GM12801 (cell line): ENCODE data around the gene ZGPAT.

Experiments used
- TF ChIP-seq, protein P1 (sequence below): IDR thresholded peaks from one replicate; pipeline ENCODE4 v1.5.1; 2011; ENCODE audit warnings: control low read depth; ENCODE audit not compliant: insufficient read length; ENCODE audit errors: extremely low read depth

ZGPAT gene

DNA sequence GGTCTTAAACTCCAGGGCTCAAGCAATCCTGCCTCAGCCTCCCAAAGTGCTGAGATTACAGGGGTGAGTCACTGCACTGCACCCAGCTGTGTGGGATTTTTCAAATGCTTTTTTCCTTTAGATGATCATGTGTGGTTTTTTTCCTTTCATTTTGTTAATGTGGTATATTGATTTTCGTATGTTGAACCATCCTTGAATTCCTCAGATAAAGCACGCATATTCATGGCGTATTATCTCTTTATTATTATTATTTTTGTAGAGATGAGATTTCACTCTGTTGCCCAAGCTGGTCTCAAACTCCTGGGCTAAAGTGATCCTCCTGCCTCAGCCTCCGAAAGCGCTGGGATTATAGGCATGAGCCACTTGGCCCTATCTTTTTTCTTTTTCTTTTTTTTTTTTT is 7.0 kb downstream of the ZGPAT start:
- TF ChIP-seq, protein P1, sequence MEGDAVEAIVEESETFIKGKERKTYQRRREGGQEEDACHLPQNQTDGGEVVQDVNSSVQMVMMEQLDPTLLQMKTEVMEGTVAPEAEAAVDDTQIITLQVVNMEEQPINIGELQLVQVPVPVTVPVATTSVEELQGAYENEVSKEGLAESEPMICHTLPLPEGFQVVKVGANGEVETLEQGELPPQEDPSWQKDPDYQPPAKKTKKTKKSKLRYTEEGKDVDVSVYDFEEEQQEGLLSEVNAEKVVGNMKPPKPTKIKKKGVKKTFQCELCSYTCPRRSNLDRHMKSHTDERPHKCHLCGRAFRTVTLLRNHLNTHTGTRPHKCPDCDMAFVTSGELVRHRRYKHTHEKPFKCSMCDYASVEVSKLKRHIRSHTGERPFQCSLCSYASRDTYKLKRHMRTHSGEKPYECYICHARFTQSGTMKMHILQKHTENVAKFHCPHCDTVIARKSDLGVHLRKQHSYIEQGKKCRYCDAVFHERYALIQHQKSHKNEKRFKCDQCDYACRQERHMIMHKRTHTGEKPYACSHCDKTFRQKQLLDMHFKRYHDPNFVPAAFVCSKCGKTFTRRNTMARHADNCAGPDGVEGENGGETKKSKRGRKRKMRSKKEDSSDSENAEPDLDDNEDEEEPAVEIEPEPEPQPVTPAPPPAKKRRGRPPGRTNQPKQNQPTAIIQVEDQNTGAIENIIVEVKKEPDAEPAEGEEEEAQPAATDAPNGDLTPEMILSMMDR, result no peak

GRCh38 chr20:63718996-63719395 is 11.2 kb downstream of the ZGPAT start:
- TF ChIP-seq, protein P1, result no peak

GRCh38 chr20:63731410-63731809 is 23.6 kb downstream of the ZGPAT start:
- TF ChIP-seq, protein P1, result no peak

GRCh38 chr20:63732118-63733095 is 24.6 kb downstream of the ZGPAT start:
- TF ChIP-seq, protein P1, result no peak

- TF ChIP-seq, protein P1, result no peak
These were observed 25.3 kb downstream of the ZGPAT start for GRCh38 chr20:63733117-63733516.

GRCh38 chr20:63733579-63734081 is 25.8 kb downstream of the ZGPAT start:
- TF ChIP-seq, protein P1, result no peak

GRCh38 chr20:63734111-63734945 is 26.5 kb downstream of the ZGPAT start:
- TF ChIP-seq, protein P1, result no peak
